Type B pancreatic cell (in vitro differentiated cells): ENCODE results near the gene KIAA0930. TPM values are rescaled to one million over a fixed set of nuclear protein-coding genes. Genes with fewer than 3 reads are reported as not detected.
"Not testable (repeated sequence)": the region's sequence is repeated elsewhere in the genome, so short reads cannot be mapped to it uniquely, and the experiment has no call there.

Source experiments
- DNase-seq: peaks from one replicate; pipeline ENCODE4 v3.0.0; 2021; ENCODE audit warnings: mixed read lengths; ENCODE audit not compliant: unreplicated experiment; ENCODE audit errors: extremely low spot score
- H3K27ac Mint-ChIP-seq: 2 replicates; pipeline ENCODE4 v1.8.0; 2021; ENCODE audit warnings: mild to moderate bottlenecking, mixed read lengths
- H3K27me3 Mint-ChIP-seq: 2 replicates; pipeline ENCODE4 v1.8.0; 2021; ENCODE audit warnings: mixed read lengths
- H3K36me3 Mint-ChIP-seq: 2 replicates; pipeline ENCODE4 v1.8.0; 2021; ENCODE audit warnings: mixed read lengths
- H3K4me1 Mint-ChIP-seq: one replicate; pipeline ENCODE4 v1.8.0; 2021; ENCODE audit warnings: mixed read lengths; ENCODE audit not compliant: unreplicated experiment
- H3K4me3 Mint-ChIP-seq: 2 replicates; pipeline ENCODE4 v1.8.0; 2021; ENCODE audit warnings: mild to moderate bottlenecking, mixed read lengths
- H3K9me3 Mint-ChIP-seq: 2 replicates; pipeline ENCODE4 v1.8.0; 2021; ENCODE audit warnings: mixed read lengths
- total RNA-seq: library from RNA; stranded (reverse); gene quantifications from 2 replicates; pipeline ENCODE4 v1.2.1, GENCODE V29; 2021; ENCODE audit warnings: low replicate concordance
- TF ChIP-seq, protein P1 (sequence below): fragments of 200-600 bp; sonication (generic); conservative IDR thresholded peaks from 2 replicates; pipeline ENCODE4 v1.5.0; 2021; ENCODE audit warnings: antibody characterized with exemption, mild to moderate bottlenecking

KIAA0930 gene
- total RNA-seq, 1 donor from 2014 or later, result 54.1 TPM

DNA sequence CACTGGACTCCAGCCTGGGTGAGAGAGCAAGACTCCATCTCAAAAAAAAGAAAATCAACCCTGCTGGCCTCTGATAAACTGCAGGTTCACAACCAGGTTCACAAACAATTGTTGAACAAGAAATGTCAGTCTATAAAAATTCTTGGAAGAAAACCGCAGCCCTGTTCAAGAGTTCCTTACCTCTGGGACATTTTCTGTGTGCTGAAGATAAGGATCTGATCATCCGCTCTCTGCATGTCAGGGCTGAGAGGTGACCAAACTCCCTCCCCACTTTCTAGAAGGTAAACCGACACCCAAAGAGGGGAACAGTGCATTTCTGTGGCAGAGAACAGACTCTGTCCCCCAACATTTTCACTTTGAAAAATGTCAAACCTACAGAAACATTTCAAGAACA is 39.9 kb upstream of the KIAA0930 start:
- peaks cover 28% of the 10 kb centered on the region for H3K27me3 Mint-ChIP-seq
- no peak overlapping the region for H3K27ac Mint-ChIP-seq
- no peaks in the 10 kb centered on the region for H3K9me3 Mint-ChIP-seq
- no peaks in the 10 kb centered on the region for H3K36me3 Mint-ChIP-seq
- no peak overlapping the region for H3K4me3 Mint-ChIP-seq
- TF ChIP-seq, protein P1, sequence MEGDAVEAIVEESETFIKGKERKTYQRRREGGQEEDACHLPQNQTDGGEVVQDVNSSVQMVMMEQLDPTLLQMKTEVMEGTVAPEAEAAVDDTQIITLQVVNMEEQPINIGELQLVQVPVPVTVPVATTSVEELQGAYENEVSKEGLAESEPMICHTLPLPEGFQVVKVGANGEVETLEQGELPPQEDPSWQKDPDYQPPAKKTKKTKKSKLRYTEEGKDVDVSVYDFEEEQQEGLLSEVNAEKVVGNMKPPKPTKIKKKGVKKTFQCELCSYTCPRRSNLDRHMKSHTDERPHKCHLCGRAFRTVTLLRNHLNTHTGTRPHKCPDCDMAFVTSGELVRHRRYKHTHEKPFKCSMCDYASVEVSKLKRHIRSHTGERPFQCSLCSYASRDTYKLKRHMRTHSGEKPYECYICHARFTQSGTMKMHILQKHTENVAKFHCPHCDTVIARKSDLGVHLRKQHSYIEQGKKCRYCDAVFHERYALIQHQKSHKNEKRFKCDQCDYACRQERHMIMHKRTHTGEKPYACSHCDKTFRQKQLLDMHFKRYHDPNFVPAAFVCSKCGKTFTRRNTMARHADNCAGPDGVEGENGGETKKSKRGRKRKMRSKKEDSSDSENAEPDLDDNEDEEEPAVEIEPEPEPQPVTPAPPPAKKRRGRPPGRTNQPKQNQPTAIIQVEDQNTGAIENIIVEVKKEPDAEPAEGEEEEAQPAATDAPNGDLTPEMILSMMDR, result no peak
- no peak for DNase-seq
- peaks cover 6% of the 10 kb centered on the region for H3K4me1 Mint-ChIP-seq

DNA sequence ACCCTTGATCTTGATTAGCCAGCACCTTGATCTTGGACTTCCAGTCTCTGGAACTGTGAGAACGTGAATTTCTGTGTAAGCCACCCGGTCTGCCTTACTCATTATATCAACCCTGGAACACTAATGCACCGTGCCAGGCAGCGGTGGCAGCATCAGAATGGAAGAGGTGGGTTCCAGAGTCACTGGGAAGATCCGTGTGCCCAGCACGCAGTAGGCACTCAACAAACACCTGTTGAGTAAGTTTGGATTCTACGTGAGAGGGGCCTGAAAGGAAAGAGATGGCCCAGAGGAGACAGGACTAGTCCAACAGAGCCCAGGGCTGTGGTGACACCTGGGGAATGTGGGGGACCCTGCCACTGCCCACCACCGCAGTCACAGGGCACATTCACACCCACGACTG is 37.4 kb upstream of the KIAA0930 start:
- TF ChIP-seq, protein P1, result no peak
- H3K9me3 Mint-ChIP-seq, result no peaks in the 10 kb centered on the region
- peaks cover 11% of the 10 kb centered on the region for H3K27me3 Mint-ChIP-seq
- peaks cover 5% of the 10 kb centered on the region for H3K4me1 Mint-ChIP-seq
- no peak overlapping the region for H3K4me3 Mint-ChIP-seq
- H3K36me3 Mint-ChIP-seq, result no peaks in the 10 kb centered on the region
- H3K27ac Mint-ChIP-seq, result no peak overlapping the region
- no peak for DNase-seq

DNA sequence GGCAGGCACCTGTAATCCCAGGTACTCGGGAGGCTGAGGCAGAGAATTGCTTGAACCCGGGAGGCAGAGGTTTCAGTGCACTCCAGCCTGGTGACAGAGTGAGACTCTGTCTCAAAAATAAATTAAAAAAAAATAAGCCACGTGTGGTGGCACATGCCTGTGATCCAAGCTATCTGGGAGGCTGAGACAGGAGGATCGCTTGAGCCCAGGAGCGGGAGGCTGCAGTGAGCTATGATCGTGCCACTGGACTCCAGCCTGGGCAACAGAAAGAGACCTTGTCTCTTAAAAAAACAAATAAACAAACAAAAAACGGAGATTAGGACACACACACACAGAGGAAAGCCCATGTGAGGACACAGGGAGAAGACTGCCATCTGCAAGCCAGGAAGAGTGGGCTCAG is 37.0 kb upstream of the KIAA0930 start:
- H3K4me1 Mint-ChIP-seq, H3K36me3 Mint-ChIP-seq, DNase-seq, H3K4me3 Mint-ChIP-seq, H3K9me3 Mint-ChIP-seq, H3K27ac Mint-ChIP-seq: not testable (repeated sequence)
- H3K27me3 Mint-ChIP-seq, result peaks cover 10% of the 10 kb centered on the region

DNA sequence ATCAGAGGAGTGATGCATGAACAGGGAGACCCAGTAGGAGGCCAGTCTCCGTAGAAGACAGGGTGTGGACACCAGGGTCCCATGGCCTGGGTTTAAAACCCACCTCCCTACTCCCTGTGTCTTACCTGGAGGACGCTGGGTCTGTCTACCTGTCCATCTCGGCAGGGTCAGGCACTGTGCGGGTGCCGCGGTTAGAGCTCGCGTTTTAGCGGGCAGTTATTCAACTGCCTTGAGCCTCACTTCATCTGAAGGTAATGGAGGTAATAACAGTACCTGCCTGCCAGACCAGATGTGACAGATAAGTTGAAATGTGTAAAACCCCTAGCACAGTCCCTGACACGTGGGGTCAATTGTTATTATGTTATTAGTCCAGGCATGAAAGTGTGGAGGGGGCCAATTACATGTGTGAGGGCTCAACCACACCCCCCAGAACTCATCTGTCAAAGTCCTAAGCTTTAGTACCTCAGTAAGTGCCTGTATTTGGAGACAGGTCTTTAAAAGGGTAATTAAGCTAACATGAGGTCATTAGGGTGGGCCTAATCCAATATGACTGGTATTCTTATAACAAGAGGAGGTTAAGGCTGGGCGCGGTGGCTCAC is 35.9 kb upstream of the KIAA0930 start:
- TF ChIP-seq, protein P1, result no peak
- H3K9me3 Mint-ChIP-seq, result no peaks in the 10 kb centered on the region
- peaks cover 10% of the 10 kb centered on the region for H3K4me1 Mint-ChIP-seq
- H3K27ac Mint-ChIP-seq, result no peak overlapping the region
- H3K27me3 Mint-ChIP-seq, result no peaks in the 10 kb centered on the region
- no peak overlapping the region for H3K4me3 Mint-ChIP-seq
- no peaks in the 10 kb centered on the region for H3K36me3 Mint-ChIP-seq
- no peak for DNase-seq

DNA sequence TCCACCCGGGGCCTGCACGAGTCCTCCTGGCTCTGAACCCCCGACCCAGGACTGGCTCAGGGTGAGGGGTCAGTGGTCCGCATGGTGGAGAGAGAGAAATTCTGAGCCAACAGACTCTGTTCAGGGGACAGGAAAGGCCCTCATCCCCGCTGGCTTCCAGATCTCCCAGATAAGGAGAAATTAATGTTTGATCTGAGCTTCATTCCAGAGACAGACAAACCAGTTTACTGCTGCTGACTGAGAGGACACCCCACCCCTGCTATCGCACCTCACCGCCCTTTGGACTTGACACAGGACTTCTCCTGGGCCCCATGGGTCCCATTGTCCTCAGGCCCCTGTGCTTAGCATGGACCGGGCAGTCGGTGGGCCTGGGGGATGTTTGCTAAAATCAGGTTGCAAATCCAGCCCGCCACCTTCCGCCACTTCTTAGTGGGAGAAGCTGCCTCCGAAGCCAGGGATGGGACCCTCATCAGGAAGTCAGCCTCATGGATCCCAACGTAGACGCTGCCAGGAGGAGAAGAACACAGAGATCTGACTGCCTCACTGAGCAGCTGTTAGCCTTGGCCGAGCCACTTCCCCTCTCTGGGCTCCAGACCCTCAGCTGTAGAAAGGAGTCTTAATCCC is 32.9 kb upstream of the KIAA0930 start:
- Mint-ChIP-seq H3K27me3 (peaks cover 9% of the 10 kb centered on the region), H3K4me3 (peak overlapping the region; percentile 17), H3K4me1 (peaks cover 26% of the 10 kb centered on the region), H3K9me3 (no peaks in the 10 kb centered on the region), H3K36me3 (no peaks in the 10 kb centered on the region), H3K27ac (peak overlapping the region; percentile 66)
- TF ChIP-seq, protein P1, result no peak
- DNase-seq, result no peak

DNA sequence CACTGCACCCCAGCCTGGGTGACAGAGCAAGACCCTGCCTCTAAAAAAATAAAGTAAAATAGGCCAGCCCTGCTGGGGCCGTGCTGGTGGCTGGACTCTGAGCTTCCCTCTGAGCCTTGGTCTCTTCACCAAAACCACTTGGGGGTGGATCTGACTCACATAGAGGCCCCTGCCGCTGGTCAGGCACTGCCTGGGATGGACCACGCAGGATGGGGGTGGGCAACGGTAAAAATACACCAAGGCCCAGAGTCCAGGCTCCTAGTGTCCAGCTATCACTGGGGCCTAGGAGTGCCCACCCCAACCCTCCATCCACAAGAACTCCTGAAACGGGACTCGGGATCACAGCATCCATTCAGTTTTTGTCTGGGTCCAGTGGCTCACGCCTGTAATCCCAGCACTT is 31.8 kb upstream of the KIAA0930 start:
- peaks cover 9% of the 10 kb centered on the region for H3K27me3 Mint-ChIP-seq
- no peaks in the 10 kb centered on the region for H3K9me3 Mint-ChIP-seq
- no peak overlapping the region for H3K4me3 Mint-ChIP-seq
- no peak for DNase-seq
- peaks cover 26% of the 10 kb centered on the region for H3K4me1 Mint-ChIP-seq
- H3K27ac Mint-ChIP-seq, result no peak overlapping the region
- H3K36me3 Mint-ChIP-seq, result no peaks in the 10 kb centered on the region
- TF ChIP-seq, protein P1, result no peak
